Measurements from ENCODE around the gene PSKH1.

The PSKH1 gene

GRCh38 chr16:67944690-67945391 lies 51.8 kb downstream of the PSKH1 start:
- DNase-seq: no peak

GRCh38 chr16:67945392-67945933 lies 52.4 kb downstream of the PSKH1 start:
- in situ Hi-C loops (cut with HindIII; ENCODE audit: low pct_ligation_motif_present, low pct_unique_long_range_greater_than_20kb, low sequenced_read_pairs): no loop called here
- DNase-seq: no peak

More at GRCh38 chr16:67944690-67945391, 51.8 kb downstream of the PSKH1 start:
- in situ Hi-C loops (cut with HindIII; ENCODE audit: low pct_ligation_motif_present, low pct_unique_long_range_greater_than_20kb, low sequenced_read_pairs): no loop called here

- in situ Hi-C loops (cut with HindIII; ENCODE audit: low pct_ligation_motif_present, low pct_unique_long_range_greater_than_20kb, low sequenced_read_pairs): no loop called here
- no peak for DNase-seq
Measured at GRCh38 chr16:67946128-67946569, 53.1 kb downstream of the PSKH1 start.

GRCh38 chr16:67946966-67947558 lies 54.0 kb downstream of the PSKH1 start:
- in situ Hi-C loops (cut with HindIII; ENCODE audit: low pct_ligation_motif_present, low pct_unique_long_range_greater_than_20kb, low sequenced_read_pairs): no loop called here
- DNase-seq: no peak

- in situ Hi-C loops (cut with HindIII; ENCODE audit: low pct_ligation_motif_present, low pct_unique_long_range_greater_than_20kb, low sequenced_read_pairs): no loop called here
- no peak for DNase-seq
Measured at GRCh38 chr16:67948015-67948414, 55.0 kb downstream of the PSKH1 start.

- no peak for DNase-seq
- in situ Hi-C loops (cut with HindIII; ENCODE audit: low pct_ligation_motif_present, low pct_unique_long_range_greater_than_20kb, low sequenced_read_pairs): no loop called here
Measured at GRCh38 chr16:67949645-67950044, 56.6 kb downstream of the PSKH1 start.

- in situ Hi-C loops (cut with HindIII; ENCODE audit: low pct_ligation_motif_present, low pct_unique_long_range_greater_than_20kb, low sequenced_read_pairs): no loop called here
- DNase-seq: no peak
Measured at GRCh38 chr16:67950335-67950843, 57.3 kb downstream of the PSKH1 start.

GRCh38 chr16:67951485-67951884 lies 58.4 kb downstream of the PSKH1 start:
- in situ Hi-C loops (cut with HindIII; ENCODE audit: low pct_ligation_motif_present, low pct_unique_long_range_greater_than_20kb, low sequenced_read_pairs): no loop called here
- no peak for DNase-seq

GRCh38 chr16:67953641-67954375 lies 60.8 kb downstream of the PSKH1 start:
- DNase-seq: no peak
- in situ Hi-C loops (cut with HindIII; ENCODE audit: low pct_ligation_motif_present, low pct_unique_long_range_greater_than_20kb, low sequenced_read_pairs): no loop called here

GRCh38 chr16:67954421-67955196 lies 61.6 kb downstream of the PSKH1 start:
- DNase-seq: no peak
- in situ Hi-C loops (cut with HindIII; ENCODE audit: low pct_ligation_motif_present, low pct_unique_long_range_greater_than_20kb, low sequenced_read_pairs): no loop called here

- in situ Hi-C loops (cut with HindIII; ENCODE audit: low pct_ligation_motif_present, low pct_unique_long_range_greater_than_20kb, low sequenced_read_pairs): no loop called here
- no peak for DNase-seq
Measured at GRCh38 chr16:67957622-67958021, 64.6 kb downstream of the PSKH1 start.

GRCh38 chr16:67959536-67960329 lies 66.7 kb downstream of the PSKH1 start:
- in situ Hi-C loops (cut with HindIII; ENCODE audit: low pct_ligation_motif_present, low pct_unique_long_range_greater_than_20kb, low sequenced_read_pairs): no loop called here
- DNase-seq: no peak

- no peak for DNase-seq
- in situ Hi-C loops (cut with HindIII; ENCODE audit: low pct_ligation_motif_present, low pct_unique_long_range_greater_than_20kb, low sequenced_read_pairs): no loop called here
Measured at GRCh38 chr16:67961551-67961957, 68.5 kb downstream of the PSKH1 start.

- in situ Hi-C loops (cut with HindIII; ENCODE audit: low pct_ligation_motif_present, low pct_unique_long_range_greater_than_20kb, low sequenced_read_pairs): no loop called here
- DNase-seq: no peak
Measured at GRCh38 chr16:67962135-67962534, 69.1 kb downstream of the PSKH1 start.

GRCh38 chr16:67963292-67963661 lies 70.2 kb downstream of the PSKH1 start:
- in situ Hi-C loops (cut with HindIII; ENCODE audit: low pct_ligation_motif_present, low pct_unique_long_range_greater_than_20kb, low sequenced_read_pairs): no loop called here
- no peak for DNase-seq

GRCh38 chr16:67963662-67964321 lies 70.7 kb downstream of the PSKH1 start:
- no peak for DNase-seq
- in situ Hi-C loops (cut with HindIII; ENCODE audit: low pct_ligation_motif_present, low pct_unique_long_range_greater_than_20kb, low sequenced_read_pairs): no loop called here

- DNase-seq: no peak
- in situ Hi-C loops (cut with HindIII; ENCODE audit: low pct_ligation_motif_present, low pct_unique_long_range_greater_than_20kb, low sequenced_read_pairs): no loop called here
Measured at GRCh38 chr16:67964477-67965131, 71.5 kb downstream of the PSKH1 start.

All from ACHN (cell line).